T-helper 1 cell treated with Interleukin-12 subunit alpha and Interleukin-12 subunit beta and Interleukin-4 antibody, amounts not matched to agents 30 ng/mL and 1 ng/mL, for 36 hours (primary cell): ENCODE measurements around the gene USP32. TPM values are rescaled to one million over a fixed set of nuclear protein-coding genes. Genes with fewer than 3 reads are reported as not detected.

Source experiments
- intact Hi-C: fragments of 100-400 bp; cut with micrococcal nuclease; formaldehyde crosslinking; loops from one replicate; pipeline ENCODE4 v1.15.1; 2024
- total RNA-seq: library from RNA; stranded (reverse); gene quantifications from 2 replicates; pipeline ENCODE4 v1.2.3, GENCODE V29; 2022

Gene USP32
- total RNA-seq, 1 donor from 2014 or later = 42.5 TPM

GRCh38 chr17:60305141-60305540 is 86.8 kb downstream of the USP32 start:
- intact Hi-C loops = loop anchor here (5.0 kb wide), 1 partner anchor 87 kb away; the partner anchor contains the start of gene USP32

GRCh38 chr17:60304502-60304901 is 87.4 kb downstream of the USP32 start:
- intact Hi-C loops = no loop called here

- intact Hi-C loops = no loop called here
Observed at GRCh38 chr17:60303406-60304099, 88.4 kb downstream of the USP32 start.

GRCh38 chr17:60301649-60302048 is 90.3 kb downstream of the USP32 start:
- intact Hi-C loops = no loop called here

- intact Hi-C loops = no loop called here
Observed at GRCh38 chr17:60300949-60301348, 91.0 kb downstream of the USP32 start.

GRCh38 chr17:60300011-60300410 is 91.9 kb downstream of the USP32 start:
- intact Hi-C loops = no loop called here

GRCh38 chr17:60297760-60298401 is 94.1 kb downstream of the USP32 start:
- intact Hi-C loops = no loop called here

GRCh38 chr17:60296177-60296576 is 95.8 kb downstream of the USP32 start:
- intact Hi-C loops = no loop called here

GRCh38 chr17:60293580-60294335 is 98.2 kb downstream of the USP32 start:
- intact Hi-C loops = no loop called here

GRCh38 chr17:60292697-60293096 is 99.2 kb downstream of the USP32 start:
- intact Hi-C loops = no loop called here

- intact Hi-C loops = no loop called here
Observed at GRCh38 chr17:60284709-60285108, 107.2 kb downstream of the USP32 start.

GRCh38 chr17:60283816-60284215 is 108.1 kb downstream of the USP32 start:
- intact Hi-C loops = no loop called here

GRCh38 chr17:60280673-60281072 is 111.3 kb downstream of the USP32 start:
- intact Hi-C loops = no loop called here

- intact Hi-C loops = no loop called here
Observed at GRCh38 chr17:60278237-60278636, 113.7 kb downstream of the USP32 start.

GRCh38 chr17:60277258-60277657 is 114.7 kb downstream of the USP32 start:
- intact Hi-C loops = no loop called here

GRCh38 chr17:60269417-60269816 is 122.5 kb downstream of the USP32 start:
- intact Hi-C loops = no loop called here

GRCh38 chr17:60260540-60260939 is 131.4 kb downstream of the USP32 start:
- intact Hi-C loops = no loop called here

GRCh38 chr17:60258313-60258712 is 133.6 kb downstream of the USP32 start:
- intact Hi-C loops = no loop called here

- intact Hi-C loops = no loop called here
Observed at GRCh38 chr17:60256174-60256573, 135.8 kb downstream of the USP32 start.

- intact Hi-C loops = no loop called here
Observed at GRCh38 chr17:60253048-60253447, 138.9 kb downstream of the USP32 start.

- intact Hi-C loops = no loop called here
Observed at GRCh38 chr17:60252459-60252858, 139.5 kb downstream of the USP32 start.

- intact Hi-C loops = no loop called here
Observed at GRCh38 chr17:60249290-60249826, 142.6 kb downstream of the USP32 start.
